Heart left ventricle (tissue), 13 donors: ENCODE data around the gene DNM3.

Source experiments
- POLR2A ChIP-seq, 2 donors: fragments of 450-650 bp; IDR thresholded peaks; one replicate each; pipeline ENCODE4 v1.6.1; 2017; ENCODE audit warnings: antibody characterized with exemption in 2 of 2, mild to moderate bottlenecking in 2 of 2, moderate library complexity in 2 of 2
- TF ChIP-seq, protein P1 (sequence below), 12 donors: fragments of 200-600 bp; sonication (generic) in 4 of 12; IDR thresholded peaks; one replicate each; pipeline versions ENCODE4 v1.5.0 to v1.8.0; 2018 to 2022; ENCODE audit warnings: antibody characterized with exemption in 12 of 12, mild to moderate bottlenecking in 5 of 12
- donor health status: ischemic (EF 13 %, LVEDD 7.1; RV severe dilation, severe dysfunction).
- donor health status: DM: no; HTN: yes; CAD: no.
- donor health status: DM: no; HTN: no; CAD: no.
- donor health status: ischemic (EF 25% LVEDD 6.9; RV normal size, moderate dysfunction).
- donor health status: ischemic (EF 25% LVEDD 5.7; RV mildly dilated, moderate dysfunction).
- donor health status: ischemic (EF 35%, LVEDD 5.7; RV mildly dilated, moderate dysfunction).
- donor health status: nonischemic (EF 11% LVEDD 7.7; RV severe dilation, severe dysfunction).
- donor health status: DM: yes; HTN: yes; CAD: no.
- donor health status: PGD.
- donor health status: ischemic (EF 29% LVEDD 5.4; RV normal size, mild dysfunction).
- donor health status: nonischemic (EF 23%, LVEDD 6.1; RV moderate dilation, normal function).

DNA sequence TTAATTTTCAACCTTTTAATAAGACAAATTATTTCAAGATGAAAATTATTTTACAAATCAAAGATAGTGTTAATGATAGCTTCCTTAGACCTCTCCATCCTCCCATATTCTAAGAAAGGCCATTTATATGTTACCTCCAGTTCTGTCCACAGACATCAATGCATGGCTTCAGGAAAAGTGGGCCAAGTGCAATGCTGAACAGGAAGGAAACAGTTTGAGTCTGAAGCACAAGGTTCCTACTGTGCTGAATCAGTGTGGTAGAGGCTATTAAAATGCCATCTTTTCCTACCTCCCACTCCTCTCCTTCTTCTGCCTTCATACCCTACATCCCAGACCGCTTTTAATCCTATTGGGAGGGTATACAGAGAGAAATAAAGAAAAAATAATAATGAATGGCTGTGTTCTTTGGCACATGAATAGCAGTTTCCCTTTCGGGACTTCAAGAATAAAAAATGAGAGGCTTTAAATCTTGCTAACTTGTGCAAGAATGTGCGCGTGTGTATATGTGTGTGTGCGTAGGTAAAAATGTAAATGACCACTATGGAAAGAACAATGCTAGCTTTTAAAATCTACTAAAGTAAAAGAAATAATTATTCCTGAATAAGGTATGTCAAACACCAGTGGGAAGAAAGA lies 516.6 kb downstream of the DNM3 start:
- TF ChIP-seq, protein P1, sequence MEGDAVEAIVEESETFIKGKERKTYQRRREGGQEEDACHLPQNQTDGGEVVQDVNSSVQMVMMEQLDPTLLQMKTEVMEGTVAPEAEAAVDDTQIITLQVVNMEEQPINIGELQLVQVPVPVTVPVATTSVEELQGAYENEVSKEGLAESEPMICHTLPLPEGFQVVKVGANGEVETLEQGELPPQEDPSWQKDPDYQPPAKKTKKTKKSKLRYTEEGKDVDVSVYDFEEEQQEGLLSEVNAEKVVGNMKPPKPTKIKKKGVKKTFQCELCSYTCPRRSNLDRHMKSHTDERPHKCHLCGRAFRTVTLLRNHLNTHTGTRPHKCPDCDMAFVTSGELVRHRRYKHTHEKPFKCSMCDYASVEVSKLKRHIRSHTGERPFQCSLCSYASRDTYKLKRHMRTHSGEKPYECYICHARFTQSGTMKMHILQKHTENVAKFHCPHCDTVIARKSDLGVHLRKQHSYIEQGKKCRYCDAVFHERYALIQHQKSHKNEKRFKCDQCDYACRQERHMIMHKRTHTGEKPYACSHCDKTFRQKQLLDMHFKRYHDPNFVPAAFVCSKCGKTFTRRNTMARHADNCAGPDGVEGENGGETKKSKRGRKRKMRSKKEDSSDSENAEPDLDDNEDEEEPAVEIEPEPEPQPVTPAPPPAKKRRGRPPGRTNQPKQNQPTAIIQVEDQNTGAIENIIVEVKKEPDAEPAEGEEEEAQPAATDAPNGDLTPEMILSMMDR (IDR thresholded peaks at IDR 0.05): no peak
- TF ChIP-seq POLR2A (IDR thresholded peaks at IDR 0.05): no peak
